HEK293 (cell line): ENCODE data around the gene RGS7.

Experiments
- KLF16 ChIP-seq: fragments of 450-650 bp; formaldehyde crosslinking; IDR thresholded peaks from 2 replicates; pipeline ENCODE4 v1.5.1; 2017; ENCODE audit warnings: missing biosample characterization, missing genetic modification characterization
- KLF17 ChIP-seq: fragments of 450-650 bp; formaldehyde crosslinking; IDR thresholded peaks from 2 replicates; pipeline ENCODE4 v1.5.1; 2016; ENCODE audit warnings: missing biosample characterization, missing genetic modification characterization
- KLF9 ChIP-seq: fragments of 450-650 bp; formaldehyde crosslinking; IDR thresholded peaks from 2 replicates; pipeline ENCODE4 v1.5.1; 2016; ENCODE audit warnings: missing biosample characterization, missing genetic modification characterization, low read depth
- ZBTB8A ChIP-seq: fragments of 450-650 bp; formaldehyde crosslinking; IDR thresholded peaks from 2 replicates; pipeline ENCODE4 v1.5.1; 2016; ENCODE audit warnings: missing biosample characterization, missing genetic modification characterization
- ZFP41 ChIP-seq: fragments of 450-650 bp; formaldehyde crosslinking; IDR thresholded peaks from 2 replicates; pipeline ENCODE4 v1.5.1; 2016; ENCODE audit warnings: missing biosample characterization, missing genetic modification characterization, borderline replicate concordance
- ZNF274 ChIP-seq, 2 experiments: fragments of 200-500 bp in 1 of 2; fragments of 450-650 bp in 1 of 2; sonication (Bioruptor generic) in 1 of 2; formaldehyde crosslinking in 1 of 2; IDR thresholded peaks; 2 replicates each; pipeline versions ENCODE4 v1.5.1 to v1.6.1; 2014 to 2016; ENCODE audit warnings: borderline replicate concordance in 1 of 2, inconsistent platforms in 1 of 2, low read length in 1 of 2, missing biosample characterization in 1 of 2, missing genetic modification characterization in 1 of 2
- ZNF335 ChIP-seq: fragments of 450-650 bp; formaldehyde crosslinking; conservative IDR thresholded peaks from 2 replicates; pipeline ENCODE4 v1.5.1; 2016; ENCODE audit warnings: missing biosample characterization, missing genetic modification characterization
- TF ChIP-seq, protein P1 (sequence below): fragments of 450-650 bp; formaldehyde crosslinking; IDR thresholded peaks from 2 replicates; pipeline ENCODE4 v1.5.1; 2016; ENCODE audit warnings: missing biosample characterization, missing genetic modification characterization

DNA sequence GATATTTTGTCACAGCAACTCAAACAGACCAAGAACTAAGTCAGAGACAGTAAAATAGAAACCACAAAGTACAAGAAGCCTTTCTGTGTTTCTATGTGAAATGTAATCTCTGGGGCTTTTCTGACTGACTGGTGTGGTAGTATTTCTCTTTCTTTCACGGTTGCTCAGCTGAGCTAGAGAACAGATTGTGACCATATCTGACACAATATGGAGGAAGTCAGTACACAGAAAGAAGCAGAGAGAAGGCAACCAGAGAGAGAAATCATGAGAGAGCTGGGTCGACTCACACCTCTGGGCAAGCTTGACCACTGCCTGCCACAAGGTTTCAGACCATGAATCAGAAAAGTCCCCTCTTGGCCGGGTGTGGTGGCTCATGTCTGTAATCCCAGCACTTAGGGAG lies 536.2 kb downstream of the RGS7 start:
- TF ChIP-seq, protein P1, sequence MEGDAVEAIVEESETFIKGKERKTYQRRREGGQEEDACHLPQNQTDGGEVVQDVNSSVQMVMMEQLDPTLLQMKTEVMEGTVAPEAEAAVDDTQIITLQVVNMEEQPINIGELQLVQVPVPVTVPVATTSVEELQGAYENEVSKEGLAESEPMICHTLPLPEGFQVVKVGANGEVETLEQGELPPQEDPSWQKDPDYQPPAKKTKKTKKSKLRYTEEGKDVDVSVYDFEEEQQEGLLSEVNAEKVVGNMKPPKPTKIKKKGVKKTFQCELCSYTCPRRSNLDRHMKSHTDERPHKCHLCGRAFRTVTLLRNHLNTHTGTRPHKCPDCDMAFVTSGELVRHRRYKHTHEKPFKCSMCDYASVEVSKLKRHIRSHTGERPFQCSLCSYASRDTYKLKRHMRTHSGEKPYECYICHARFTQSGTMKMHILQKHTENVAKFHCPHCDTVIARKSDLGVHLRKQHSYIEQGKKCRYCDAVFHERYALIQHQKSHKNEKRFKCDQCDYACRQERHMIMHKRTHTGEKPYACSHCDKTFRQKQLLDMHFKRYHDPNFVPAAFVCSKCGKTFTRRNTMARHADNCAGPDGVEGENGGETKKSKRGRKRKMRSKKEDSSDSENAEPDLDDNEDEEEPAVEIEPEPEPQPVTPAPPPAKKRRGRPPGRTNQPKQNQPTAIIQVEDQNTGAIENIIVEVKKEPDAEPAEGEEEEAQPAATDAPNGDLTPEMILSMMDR (tag by site-specific recombination) = no peak
- TF ChIP-seq KLF16 (no peak), ZFP41 (tag by site-specific recombination) (no peak), ZNF335 (tag by site-specific recombination) (no peak), ZNF274 (IDR thresholded peaks at IDR 0.05; ENCODE audit: low read length) (no peak), ZNF274 (tag by site-specific recombination; IDR thresholded peaks at IDR 0.05; ENCODE audit: borderline replicate concordance) (no peak), ZBTB8A (tag by site-specific recombination) (no peak), KLF17 (tag by site-specific recombination) (no peak), KLF9 (tag by site-specific recombination) (no peak)
